HepG2 (cell line): ENCODE data around the gene ECSCR. TPM values are rescaled to one million over a fixed set of nuclear protein-coding genes. Genes with fewer than 3 reads are reported as not detected.
A peak's percentile ranks its signal among the peaks of the same experiment; 100 is the strongest.

Source experiments
- CBFB ChIP-seq: sonication (generic); formaldehyde crosslinking; IDR thresholded peaks from 2 replicates; pipeline ENCODE4 v1.4.0; 2020; ENCODE audit warnings: missing genetic modification reagents
- FOXJ3 ChIP-seq: sonication (generic); formaldehyde crosslinking; IDR thresholded peaks from 2 replicates; pipeline ENCODE4 v1.4.0; 2020; ENCODE audit warnings: missing genetic modification reagents, mild to moderate bottlenecking, borderline replicate concordance
- GPN1 ChIP-seq: sonication (generic); formaldehyde crosslinking; IDR thresholded peaks from 2 replicates; pipeline ENCODE4 v1.5.1; 2020; ENCODE audit warnings: missing genetic modification reagents, borderline replicate concordance
- MTA3 ChIP-seq: sonication (generic); formaldehyde crosslinking; IDR thresholded peaks from 2 replicates; pipeline ENCODE4 v1.4.0; 2020; ENCODE audit warnings: missing genetic modification reagents
- NFYB ChIP-seq: sonication (generic); formaldehyde crosslinking; IDR thresholded peaks from 2 replicates; pipeline ENCODE4 v1.4.0; 2020; ENCODE audit warnings: missing genetic modification reagents
- PHF21A ChIP-seq: sonication (generic); formaldehyde crosslinking; IDR thresholded peaks from 2 replicates; pipeline ENCODE4 v1.5.0; 2020; ENCODE audit warnings: mild to moderate bottlenecking, missing genetic modification reagents
- SCMH1 ChIP-seq: sonication (generic); formaldehyde crosslinking; IDR thresholded peaks from 2 replicates; pipeline ENCODE4 v1.9.0; 2021; ENCODE audit warnings: missing genetic modification reagents, mild to moderate bottlenecking, borderline replicate concordance
- SPEN ChIP-seq: sonication (generic); formaldehyde crosslinking; IDR thresholded peaks from 2 replicates; pipeline ENCODE4 v1.5.1; 2020; ENCODE audit warnings: low read depth, mild to moderate bottlenecking, missing genetic modification reagents
- STAG1 ChIP-seq: sonication (generic); formaldehyde crosslinking; IDR thresholded peaks from 2 replicates; pipeline ENCODE4 v1.4.0; 2020; ENCODE audit warnings: missing genetic modification reagents
- SUZ12 ChIP-seq: fragments of 150-350 bp; IDR thresholded peaks from 2 replicates; pipeline ENCODE4 v1.6.1; 2014; ENCODE audit warnings: low read depth, low read length
- ZFP1 ChIP-seq: IDR thresholded peaks from 2 replicates; pipeline ENCODE4 v1.6.1; 2016
- ZNF296 ChIP-seq: sonication (generic); formaldehyde crosslinking; conservative IDR thresholded peaks from 2 replicates; pipeline ENCODE4 v1.5.0; 2020; ENCODE audit warnings: mild to moderate bottlenecking, missing genetic modification reagents
- ZNF317 ChIP-seq: sonication (generic); formaldehyde crosslinking; IDR thresholded peaks from 2 replicates; pipeline ENCODE4 v1.5.0; 2020; ENCODE audit warnings: mild to moderate bottlenecking, missing genetic modification reagents
- ZNF331 ChIP-seq: sonication (generic); formaldehyde crosslinking; IDR thresholded peaks from 2 replicates; pipeline ENCODE4 v1.4.0; 2020; ENCODE audit warnings: missing genetic modification reagents
- ZNF549 ChIP-seq: sonication (generic); formaldehyde crosslinking; IDR thresholded peaks from 2 replicates; pipeline ENCODE4 v1.5.0; 2020; ENCODE audit warnings: missing genetic modification reagents
- ZNF747 ChIP-seq: sonication (generic); formaldehyde crosslinking; IDR thresholded peaks from 2 replicates; pipeline ENCODE4 v1.8.1; 2023; ENCODE audit warnings: missing genetic modification reagents, mild to moderate bottlenecking, borderline replicate concordance
- ZNF776 ChIP-seq: sonication (generic); formaldehyde crosslinking; IDR thresholded peaks from 2 replicates; pipeline ENCODE4 v1.4.0; 2020; ENCODE audit warnings: mild to moderate bottlenecking, missing genetic modification reagents
- polyA plus RNA-seq, 8 experiments: library from polyadenylated mRNA; depleted of rRNA in 3 of 8; stranded (reverse) in 7 of 8; unstranded in 1 of 8; fragments of >200 nt; fragmentation: Illumina TruSeq in 4 of 8; extraction: Trizol in 4 of 8; gene quantifications; 2 replicates each; pipeline versions ENCODE4 v1.2.1 to v1.2.3, GENCODE V29; 2011 to 2016; ENCODE audit warnings: low read depth in 4 of 8, missing spikeins in 1 of 8, mixed read lengths in 1 of 8; ENCODE audit not compliant: insufficient read depth in 1 of 8
- total RNA-seq, 5 experiments: library from RNA; depleted of rRNA; stranded (reverse); fragments of >200 nt; fragmentation: Illumina TruSeq; extraction: Trizol; gene quantifications; 2 replicates each; pipeline ENCODE4 v1.2.3, GENCODE V29; 2016; ENCODE audit warnings: low read depth in 1 of 5
- TF ChIP-seq, protein P1 (sequence below): sonication (generic); formaldehyde crosslinking; IDR thresholded peaks from 2 replicates; pipeline ENCODE4 v1.4.0; 2020; ENCODE audit warnings: low read depth, missing genetic modification reagents
- TF ChIP-seq, protein P2 (sequence below): sonication (generic); formaldehyde crosslinking; conservative IDR thresholded peaks from 2 replicates; pipeline ENCODE4 v1.8.0; 2022; ENCODE audit warnings: missing genetic modification reagents
- TF ChIP-seq, protein P3 (sequence below): sonication (generic); formaldehyde crosslinking; IDR thresholded peaks from 2 replicates; pipeline ENCODE4 v1.8.0; 2022; ENCODE audit warnings: missing genetic modification reagents, mild to moderate bottlenecking, borderline replicate concordance
- TF ChIP-seq, protein P4 (sequence below): IDR thresholded peaks from 2 replicates; pipeline ENCODE4 v1.6.1; 2016; ENCODE audit warnings: low read depth
- TF ChIP-seq, protein P5 (sequence below): sonication (generic); formaldehyde crosslinking; IDR thresholded peaks from 2 replicates; pipeline ENCODE4 v1.5.0; 2020; ENCODE audit warnings: missing genetic modification reagents

ECSCR gene
- total and polyA plus RNA-seq, 2 of the 13 experiments (the other 11 are each of a cell fraction or from before 2014, with no cell fraction given): 0.18 TPM; not detected in 1

DNA sequence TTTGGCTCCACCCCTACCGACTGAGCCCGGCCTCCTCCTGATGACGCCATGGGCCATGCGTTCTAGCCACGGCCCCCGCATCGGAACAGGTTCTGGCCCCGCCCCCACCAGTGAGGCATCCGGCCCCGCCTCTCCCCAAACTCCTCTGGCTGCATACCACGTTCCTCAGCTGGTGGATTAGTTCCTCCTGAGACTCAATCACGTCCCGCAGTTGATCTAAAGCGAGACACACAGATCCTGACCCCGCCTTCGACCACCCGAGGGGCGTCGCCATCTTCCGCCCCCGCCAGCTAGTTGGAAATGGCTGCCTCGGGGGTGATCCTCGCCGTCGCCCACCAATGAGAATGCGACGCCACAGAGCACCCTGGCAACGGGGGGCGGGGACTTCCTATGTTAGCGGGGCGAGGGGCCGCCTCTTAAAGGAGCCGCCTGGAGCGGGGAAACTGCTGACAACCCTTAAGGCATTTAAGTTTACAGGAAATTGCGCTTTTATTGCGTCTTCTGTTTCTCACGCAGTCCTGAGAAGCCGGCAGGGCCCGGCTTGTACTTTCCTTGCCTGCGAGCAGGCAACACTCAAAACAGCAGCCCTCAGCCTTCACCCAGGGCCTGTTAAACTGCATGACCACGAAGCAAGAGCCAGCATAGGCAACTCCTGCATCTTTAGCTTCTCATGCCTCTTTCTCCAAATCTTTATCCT is 58.6 kb downstream of the ECSCR start, which contains the start of gene SPATA24 (continued):
- TF ChIP-seq, protein P1, sequence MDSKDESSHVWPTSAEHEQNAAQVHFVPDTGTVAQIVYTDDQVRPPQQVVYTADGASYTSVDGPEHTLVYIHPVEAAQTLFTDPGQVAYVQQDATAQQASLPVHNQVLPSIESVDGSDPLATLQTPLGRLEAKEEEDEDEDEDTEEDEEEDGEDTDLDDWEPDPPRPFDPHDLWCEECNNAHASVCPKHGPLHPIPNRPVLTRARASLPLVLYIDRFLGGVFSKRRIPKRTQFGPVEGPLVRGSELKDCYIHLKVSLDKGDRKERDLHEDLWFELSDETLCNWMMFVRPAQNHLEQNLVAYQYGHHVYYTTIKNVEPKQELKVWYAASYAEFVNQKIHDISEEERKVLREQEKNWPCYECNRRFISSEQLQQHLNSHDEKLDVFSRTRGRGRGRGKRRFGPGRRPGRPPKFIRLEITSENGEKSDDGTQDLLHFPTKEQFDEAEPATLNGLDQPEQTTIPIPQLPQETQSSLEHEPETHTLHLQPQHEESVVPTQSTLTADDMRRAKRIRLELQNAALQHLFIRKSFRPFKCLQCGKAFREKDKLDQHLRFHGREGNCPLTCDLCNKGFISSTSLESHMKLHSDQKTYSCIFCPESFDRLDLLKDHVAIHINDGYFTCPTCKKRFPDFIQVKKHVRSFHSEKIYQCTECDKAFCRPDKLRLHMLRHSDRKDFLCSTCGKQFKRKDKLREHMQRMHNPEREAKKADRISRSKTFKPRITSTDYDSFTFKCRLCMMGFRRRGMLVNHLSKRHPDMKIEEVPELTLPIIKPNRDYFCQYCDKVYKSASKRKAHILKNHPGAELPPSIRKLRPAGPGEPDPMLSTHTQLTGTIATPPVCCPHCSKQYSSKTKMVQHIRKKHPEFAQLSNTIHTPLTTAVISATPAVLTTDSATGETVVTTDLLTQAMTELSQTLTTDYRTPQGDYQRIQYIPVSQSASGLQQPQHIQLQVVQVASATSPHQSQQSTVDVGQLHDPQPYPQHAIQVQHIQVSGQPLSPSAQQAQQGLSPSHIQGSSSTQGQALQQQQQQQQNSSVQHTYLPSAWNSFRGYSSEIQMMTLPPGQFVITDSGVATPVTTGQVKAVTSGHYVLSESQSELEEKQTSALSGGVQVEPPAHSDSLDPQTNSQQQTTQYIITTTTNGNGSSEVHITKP (CRISPR knock-in tag): peak; percentile 93
- TF ChIP-seq GPN1 (CRISPR knock-in tag) (no peak), MTA3 (CRISPR knock-in tag) (no peak), SUZ12 (no peak), NFYB (CRISPR knock-in tag) (peak; percentile 86), SCMH1 (CRISPR knock-in tag) (no peak), ZNF549 (no peak), ZFP1 (CRISPR knock-in tag) (no peak), CBFB (CRISPR knock-in tag) (0 out of 2 replicates have a peak, but pooled peaks have one; percentile 44), SPEN (CRISPR knock-in tag) (0 out of 2 replicates have a peak, but pooled peaks have one; percentile 41), ZNF296 (CRISPR knock-in tag) (no peak), ZNF317 (CRISPR knock-in tag) (0 out of 2 replicates have a peak, but pooled peaks have one; percentile 31), FOXJ3 (no peak), ZNF331 (no peak), ZNF776 (CRISPR knock-in tag) (no peak), PHF21A (CRISPR knock-in tag) (0 out of 2 replicates have a peak, but pooled peaks have one; percentile 26), STAG1 (CRISPR knock-in tag) (no peak), ZNF747 (CRISPR knock-in tag) (peak; percentile 17; the same call in 1 of the 2 replicates)
- TF ChIP-seq, protein P2, sequence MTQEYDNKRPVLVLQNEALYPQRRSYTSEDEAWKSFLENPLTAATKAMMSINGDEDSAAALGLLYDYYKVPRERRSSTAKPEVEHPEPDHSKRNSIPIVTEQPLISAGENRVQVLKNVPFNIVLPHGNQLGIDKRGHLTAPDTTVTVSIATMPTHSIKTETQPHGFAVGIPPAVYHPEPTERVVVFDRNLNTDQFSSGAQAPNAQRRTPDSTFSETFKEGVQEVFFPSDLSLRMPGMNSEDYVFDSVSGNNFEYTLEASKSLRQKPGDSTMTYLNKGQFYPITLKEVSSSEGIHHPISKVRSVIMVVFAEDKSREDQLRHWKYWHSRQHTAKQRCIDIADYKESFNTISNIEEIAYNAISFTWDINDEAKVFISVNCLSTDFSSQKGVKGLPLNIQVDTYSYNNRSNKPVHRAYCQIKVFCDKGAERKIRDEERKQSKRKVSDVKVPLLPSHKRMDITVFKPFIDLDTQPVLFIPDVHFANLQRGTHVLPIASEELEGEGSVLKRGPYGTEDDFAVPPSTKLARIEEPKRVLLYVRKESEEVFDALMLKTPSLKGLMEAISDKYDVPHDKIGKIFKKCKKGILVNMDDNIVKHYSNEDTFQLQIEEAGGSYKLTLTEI (CRISPR knock-in tag): no peak
- TF ChIP-seq, protein P3, sequence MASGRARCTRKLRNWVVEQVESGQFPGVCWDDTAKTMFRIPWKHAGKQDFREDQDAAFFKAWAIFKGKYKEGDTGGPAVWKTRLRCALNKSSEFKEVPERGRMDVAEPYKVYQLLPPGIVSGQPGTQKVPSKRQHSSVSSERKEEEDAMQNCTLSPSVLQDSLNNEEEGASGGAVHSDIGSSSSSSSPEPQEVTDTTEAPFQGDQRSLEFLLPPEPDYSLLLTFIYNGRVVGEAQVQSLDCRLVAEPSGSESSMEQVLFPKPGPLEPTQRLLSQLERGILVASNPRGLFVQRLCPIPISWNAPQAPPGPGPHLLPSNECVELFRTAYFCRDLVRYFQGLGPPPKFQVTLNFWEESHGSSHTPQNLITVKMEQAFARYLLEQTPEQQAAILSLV (CRISPR knock-in tag): no peak
- TF ChIP-seq, protein P4, sequence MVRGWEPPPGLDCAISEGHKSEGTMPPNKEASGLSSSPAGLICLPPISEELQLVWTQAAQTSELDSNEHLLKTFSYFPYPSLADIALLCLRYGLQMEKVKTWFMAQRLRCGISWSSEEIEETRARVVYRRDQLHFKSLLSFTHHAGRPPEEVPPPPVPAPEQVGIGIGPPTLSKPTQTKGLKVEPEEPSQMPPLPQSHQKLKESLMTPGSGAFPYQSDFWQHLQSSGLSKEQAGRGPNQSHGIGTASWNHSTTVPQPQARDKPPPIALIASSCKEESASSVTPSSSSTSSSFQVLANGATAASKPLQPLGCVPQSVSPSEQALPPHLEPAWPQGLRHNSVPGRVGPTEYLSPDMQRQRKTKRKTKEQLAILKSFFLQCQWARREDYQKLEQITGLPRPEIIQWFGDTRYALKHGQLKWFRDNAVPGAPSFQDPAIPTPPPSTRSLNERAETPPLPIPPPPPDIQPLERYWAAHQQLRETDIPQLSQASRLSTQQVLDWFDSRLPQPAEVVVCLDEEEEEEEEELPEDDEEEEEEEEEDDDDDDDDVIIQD (CRISPR knock-in tag): no peak
- TF ChIP-seq, protein P5, sequence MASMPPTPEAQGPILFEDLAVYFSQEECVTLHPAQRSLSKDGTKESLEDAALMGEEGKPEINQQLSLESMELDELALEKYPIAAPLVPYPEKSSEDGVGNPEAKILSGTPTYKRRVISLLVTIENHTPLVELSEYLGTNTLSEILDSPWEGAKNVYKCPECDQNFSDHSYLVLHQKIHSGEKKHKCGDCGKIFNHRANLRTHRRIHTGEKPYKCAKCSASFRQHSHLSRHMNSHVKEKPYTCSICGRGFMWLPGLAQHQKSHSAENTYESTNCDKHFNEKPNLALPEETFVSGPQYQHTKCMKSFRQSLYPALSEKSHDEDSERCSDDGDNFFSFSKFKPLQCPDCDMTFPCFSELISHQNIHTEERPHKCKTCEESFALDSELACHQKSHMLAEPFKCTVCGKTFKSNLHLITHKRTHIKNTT (CRISPR knock-in tag): no peak
